Measurements from ENCODE around the gene ABCB6.

The ABCB6 gene

DNA sequence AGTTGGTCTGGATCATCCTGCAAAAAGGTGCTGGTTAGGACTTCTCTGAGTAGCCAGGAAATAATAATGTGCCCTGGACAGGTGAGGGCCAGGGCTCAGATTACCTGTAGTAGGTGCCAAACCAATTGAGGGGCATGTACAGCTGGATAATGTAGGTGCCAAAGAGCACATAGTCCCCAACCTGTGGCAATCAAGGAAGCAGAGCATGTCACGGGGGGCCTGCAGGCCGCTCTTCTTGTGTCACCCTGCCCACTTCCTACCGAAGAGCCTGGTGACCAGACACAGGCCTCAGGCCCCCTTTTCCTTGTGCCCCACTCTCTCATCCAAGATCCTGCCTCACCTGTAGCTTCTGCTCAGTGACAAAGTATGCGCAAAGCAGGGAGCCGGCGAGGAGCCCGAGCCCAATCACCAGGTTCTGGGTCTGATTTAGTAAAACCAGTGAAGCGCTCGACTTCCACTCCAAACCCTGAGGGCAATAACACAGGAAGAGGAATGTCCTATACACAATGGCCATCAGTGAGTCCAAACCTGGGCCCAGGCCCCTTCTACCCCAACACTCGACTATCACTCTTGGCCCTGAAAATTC, 5.2 kb downstream of the ABCB6 start:
- TF ChIP-seq, protein P1, sequence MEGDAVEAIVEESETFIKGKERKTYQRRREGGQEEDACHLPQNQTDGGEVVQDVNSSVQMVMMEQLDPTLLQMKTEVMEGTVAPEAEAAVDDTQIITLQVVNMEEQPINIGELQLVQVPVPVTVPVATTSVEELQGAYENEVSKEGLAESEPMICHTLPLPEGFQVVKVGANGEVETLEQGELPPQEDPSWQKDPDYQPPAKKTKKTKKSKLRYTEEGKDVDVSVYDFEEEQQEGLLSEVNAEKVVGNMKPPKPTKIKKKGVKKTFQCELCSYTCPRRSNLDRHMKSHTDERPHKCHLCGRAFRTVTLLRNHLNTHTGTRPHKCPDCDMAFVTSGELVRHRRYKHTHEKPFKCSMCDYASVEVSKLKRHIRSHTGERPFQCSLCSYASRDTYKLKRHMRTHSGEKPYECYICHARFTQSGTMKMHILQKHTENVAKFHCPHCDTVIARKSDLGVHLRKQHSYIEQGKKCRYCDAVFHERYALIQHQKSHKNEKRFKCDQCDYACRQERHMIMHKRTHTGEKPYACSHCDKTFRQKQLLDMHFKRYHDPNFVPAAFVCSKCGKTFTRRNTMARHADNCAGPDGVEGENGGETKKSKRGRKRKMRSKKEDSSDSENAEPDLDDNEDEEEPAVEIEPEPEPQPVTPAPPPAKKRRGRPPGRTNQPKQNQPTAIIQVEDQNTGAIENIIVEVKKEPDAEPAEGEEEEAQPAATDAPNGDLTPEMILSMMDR (IDR thresholded peaks at IDR 0.05; ENCODE audit: control insufficient read depth, insufficient read depth, low read depth, low read length, missing control alignments), result no peak
- no peak overlapping the region for H3K4me3 ChIP-seq (ENCODE audit: control insufficient read depth, low read depth, low read length)
- DNase-seq (ENCODE audit: low read depth), result no peak

- no peak for DNase-seq (ENCODE audit: low read depth)
- H3K4me3 ChIP-seq (ENCODE audit: control insufficient read depth, low read depth, low read length), result no peak overlapping the region
- TF ChIP-seq, protein P1 (IDR thresholded peaks at IDR 0.05; ENCODE audit: control insufficient read depth, insufficient read depth, low read depth, low read length, missing control alignments), result no peak
These were observed 5.7 kb downstream of the ABCB6 start for GRCh38 chr2:219213026-219213415.

GRCh38 chr2:219210886-219211362, 7.8 kb downstream of the ABCB6 start:
- TF ChIP-seq, protein P1 (IDR thresholded peaks at IDR 0.05; ENCODE audit: control insufficient read depth, insufficient read depth, low read depth, low read length, missing control alignments), result no peak
- H3K4me3 ChIP-seq (ENCODE audit: control insufficient read depth, low read depth, low read length), result no peak overlapping the region
- no peak for DNase-seq (ENCODE audit: low read depth)

- TF ChIP-seq, protein P1 (IDR thresholded peaks at IDR 0.05; ENCODE audit: control insufficient read depth, insufficient read depth, low read depth, low read length, missing control alignments), result no peak
- no peak for DNase-seq (ENCODE audit: low read depth)
- H3K4me3 ChIP-seq (ENCODE audit: control insufficient read depth, low read depth, low read length), result no peak overlapping the region
These were observed 8.4 kb downstream of the ABCB6 start for GRCh38 chr2:219210196-219210885.

DNA sequence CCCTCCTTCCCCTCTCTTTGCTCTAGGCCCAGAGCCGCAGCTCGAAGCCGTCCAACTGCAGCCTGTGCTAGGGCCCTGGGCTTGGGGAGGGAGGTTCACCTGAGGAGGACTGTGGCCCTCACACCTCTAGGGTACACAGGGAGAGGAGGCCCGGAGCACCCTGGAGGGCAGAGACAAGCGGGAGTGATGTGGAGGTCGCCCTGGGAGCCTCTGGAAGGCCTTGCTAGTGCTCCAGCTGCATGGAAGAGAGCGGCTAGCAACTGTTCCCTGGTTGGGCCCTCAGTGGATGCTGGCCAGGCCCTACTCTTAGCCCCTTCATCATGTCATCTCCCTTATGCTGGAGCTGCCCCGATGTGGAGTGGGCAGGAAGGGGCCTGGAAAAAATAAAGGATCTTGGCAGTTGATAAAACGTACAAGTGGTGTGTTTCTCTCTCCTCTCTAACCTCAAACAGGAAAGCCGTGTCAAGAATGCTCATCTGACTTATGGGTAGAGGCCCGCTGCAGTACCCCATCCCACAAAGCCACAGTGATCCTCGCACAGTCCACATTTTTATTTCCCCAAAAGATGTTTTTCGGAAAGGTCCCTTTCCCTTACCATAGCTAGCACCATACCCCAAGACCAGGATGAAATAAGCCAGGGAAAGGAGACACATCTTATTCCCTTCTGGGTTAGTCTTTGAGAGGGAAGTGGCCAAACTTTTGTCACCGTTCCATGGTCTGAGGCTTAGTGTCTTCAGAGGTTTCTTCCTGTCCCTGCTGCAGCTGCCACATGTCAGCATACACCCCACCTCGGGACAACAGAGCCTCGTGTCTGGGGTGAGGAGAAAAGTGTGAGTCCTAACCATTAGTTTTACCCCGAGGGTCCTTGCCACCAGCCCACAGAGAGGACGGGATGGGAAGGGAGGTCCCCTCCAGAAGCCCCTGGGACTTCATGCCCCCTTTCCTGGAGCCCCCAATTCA, 9.2 kb downstream of the ABCB6 start:
- DNase-seq (ENCODE audit: low read depth), result no peak
- H3K4me3 ChIP-seq (ENCODE audit: control insufficient read depth, low read depth, low read length), result no peak overlapping the region
- TF ChIP-seq, protein P1 (IDR thresholded peaks at IDR 0.05; ENCODE audit: control insufficient read depth, insufficient read depth, low read depth, low read length, missing control alignments), result no peak

Measured in AG09309 (cell line).